Astrocyte (in vitro differentiated cells and primary cell): Measurements from ENCODE around the gene PCDHB2.

Experiments used
- EZH2 ChIP-seq: IDR thresholded peaks from 2 replicates; pipeline ENCODE4 v1.6.1; 2012; ENCODE audit warnings: mild to moderate bottlenecking, low read length, inconsistent platforms; ENCODE audit not compliant: insufficient read depth
- TF ChIP-seq, protein P1 (sequence below): IDR thresholded peaks from 2 replicates; pipeline ENCODE4 v1.5.1; 2011; ENCODE audit warnings: low read depth, mild to moderate bottlenecking, inconsistent platforms, low read length, moderate library complexity; ENCODE audit not compliant: insufficient read depth

DNA sequence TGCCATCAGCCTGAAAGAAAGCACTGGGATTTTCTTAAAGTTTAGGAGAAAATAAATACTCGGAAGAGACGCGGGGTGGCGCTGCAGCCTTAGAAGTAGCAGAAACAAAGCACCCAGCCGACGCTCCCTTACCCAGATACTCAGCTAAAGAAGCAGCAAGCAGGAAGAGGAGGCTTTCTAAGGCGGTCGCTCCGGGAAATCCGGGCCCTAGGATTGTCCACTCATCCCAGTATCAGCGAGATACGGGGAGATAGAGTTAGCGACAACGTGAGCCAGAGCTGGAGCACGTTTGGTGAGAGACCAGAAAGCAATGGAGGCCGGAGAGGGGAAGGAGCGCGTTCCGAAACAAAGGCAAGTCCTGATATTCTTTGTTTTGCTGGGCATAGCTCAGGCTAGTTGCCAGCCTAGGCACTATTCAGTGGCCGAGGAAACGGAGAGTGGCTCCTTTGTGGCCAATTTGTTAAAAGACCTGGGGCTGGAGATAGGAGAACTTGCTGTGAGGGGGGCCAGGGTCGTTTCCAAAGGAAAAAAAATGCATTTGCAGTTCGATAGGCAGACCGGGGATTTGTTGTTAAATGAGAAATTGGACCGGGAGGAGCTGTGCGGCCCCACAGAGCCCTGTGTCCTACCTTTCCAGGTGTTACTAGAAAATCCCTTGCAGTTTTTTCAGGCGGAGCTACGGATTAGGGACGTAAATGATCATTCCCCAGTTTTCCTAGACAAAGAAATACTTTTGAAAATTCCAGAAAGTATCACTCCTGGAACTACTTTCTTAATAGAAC, at the start of gene PCDHB2:
- TF ChIP-seq, protein P1, sequence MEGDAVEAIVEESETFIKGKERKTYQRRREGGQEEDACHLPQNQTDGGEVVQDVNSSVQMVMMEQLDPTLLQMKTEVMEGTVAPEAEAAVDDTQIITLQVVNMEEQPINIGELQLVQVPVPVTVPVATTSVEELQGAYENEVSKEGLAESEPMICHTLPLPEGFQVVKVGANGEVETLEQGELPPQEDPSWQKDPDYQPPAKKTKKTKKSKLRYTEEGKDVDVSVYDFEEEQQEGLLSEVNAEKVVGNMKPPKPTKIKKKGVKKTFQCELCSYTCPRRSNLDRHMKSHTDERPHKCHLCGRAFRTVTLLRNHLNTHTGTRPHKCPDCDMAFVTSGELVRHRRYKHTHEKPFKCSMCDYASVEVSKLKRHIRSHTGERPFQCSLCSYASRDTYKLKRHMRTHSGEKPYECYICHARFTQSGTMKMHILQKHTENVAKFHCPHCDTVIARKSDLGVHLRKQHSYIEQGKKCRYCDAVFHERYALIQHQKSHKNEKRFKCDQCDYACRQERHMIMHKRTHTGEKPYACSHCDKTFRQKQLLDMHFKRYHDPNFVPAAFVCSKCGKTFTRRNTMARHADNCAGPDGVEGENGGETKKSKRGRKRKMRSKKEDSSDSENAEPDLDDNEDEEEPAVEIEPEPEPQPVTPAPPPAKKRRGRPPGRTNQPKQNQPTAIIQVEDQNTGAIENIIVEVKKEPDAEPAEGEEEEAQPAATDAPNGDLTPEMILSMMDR, result no peak
- TF ChIP-seq EZH2, result no peak
